HEK293 (cell line): ENCODE measurements around the gene ILRUN.
A peak's percentile ranks its signal among the peaks of the same experiment; 100 is the strongest.

Source experiments
- CTCF ChIA-PET: fragments of 350-600 bp; formaldehyde crosslinking; extraction: SDS; loops from one replicate; lab custom pipeline; 2021; ENCODE audit warnings: antibody characterized with exemption; lab: Yijun Ruan, JAX
- POLR2A ChIA-PET: fragments of 300-600 bp; formaldehyde crosslinking; extraction: SDS; loops from one replicate; lab custom pipeline; 2020; ENCODE audit warnings: antibody characterized with exemption, inconsistent platforms; lab: Yijun Ruan, JAX
- H3K27ac ChIP-seq: fragments of 200-500 bp; sonication (Bioruptor generic); 2 replicates; pipeline ENCODE4 v1.5.1; 2014; ENCODE audit warnings: low read depth, low read length, control low read depth, inconsistent platforms; ENCODE audit errors: extremely low read depth
- H3K36me3 ChIP-seq, 2 experiments: fragments of 200-500 bp in 1 of 2; sonication (Bioruptor generic) in 1 of 2; 1 replicate in 1 of 2; 2 replicates in 1 of 2; pipeline ENCODE4 v1.5.1; 2014 to 2017; ENCODE audit warnings: inconsistent platforms in 2 of 2, low read length in 2 of 2; ENCODE audit not compliant: control insufficient read depth in 2 of 2, insufficient read depth in 1 of 2
- H3K4me1 ChIP-seq: fragments of 200-500 bp; sonication (Bioruptor generic); 2 replicates; pipeline ENCODE4 v1.5.1; 2014; ENCODE audit warnings: mild to moderate bottlenecking, low read length, inconsistent platforms; ENCODE audit not compliant: control insufficient read depth, insufficient read depth
- H3K4me3 ChIP-seq: 2 replicates; pipeline ENCODE4 v1.5.1; 2011; ENCODE audit warnings: low read depth, mild to moderate bottlenecking, control low read depth, low read length, moderate library complexity
- H3K9me3 ChIP-seq: fragments of 200-500 bp; sonication (Bioruptor generic); 2 replicates; pipeline ENCODE4 v1.5.1; 2014; ENCODE audit warnings: low read depth, low read length, inconsistent platforms; ENCODE audit not compliant: control insufficient read depth, insufficient read depth
- FEZF1 ChIP-seq: fragments of 450-650 bp; formaldehyde crosslinking; IDR thresholded peaks from 2 replicates; pipeline ENCODE4 v1.5.1; 2016; ENCODE audit warnings: missing biosample characterization, missing genetic modification characterization
- KLF7 ChIP-seq: fragments of 450-650 bp; formaldehyde crosslinking; IDR thresholded peaks from 2 replicates; pipeline ENCODE4 v1.5.1; 2016; ENCODE audit warnings: missing biosample characterization, missing genetic modification characterization, borderline replicate concordance
- MYNN ChIP-seq: fragments of 450-650 bp; formaldehyde crosslinking; IDR thresholded peaks from 2 replicates; pipeline ENCODE4 v1.5.1; 2016; ENCODE audit warnings: missing biosample characterization, missing genetic modification characterization, borderline replicate concordance
- PRDM1 ChIP-seq: fragments of 450-650 bp; formaldehyde crosslinking; IDR thresholded peaks from 2 replicates; pipeline ENCODE4; 2016; ENCODE audit warnings: missing biosample characterization, missing genetic modification characterization
- ZBTB17 ChIP-seq: fragments of 450-650 bp; formaldehyde crosslinking; IDR thresholded peaks from 2 replicates; pipeline ENCODE4 v1.5.1; 2016; ENCODE audit warnings: missing biosample characterization, missing genetic modification characterization
- ZNF133 ChIP-seq: fragments of 450-650 bp; formaldehyde crosslinking; IDR thresholded peaks from 2 replicates; pipeline ENCODE4 v1.5.1; 2016; ENCODE audit warnings: missing biosample characterization, missing genetic modification characterization
- ZNF140 ChIP-seq: fragments of 450-650 bp; formaldehyde crosslinking; IDR thresholded peaks from 2 replicates; pipeline ENCODE4 v1.5.1; 2016; ENCODE audit warnings: missing biosample characterization, missing genetic modification characterization
- ZNF18 ChIP-seq: fragments of 450-650 bp; formaldehyde crosslinking; IDR thresholded peaks from 2 replicates; pipeline ENCODE4 v1.5.1; 2016; ENCODE audit warnings: missing biosample characterization, missing genetic modification characterization
- ZNF366 ChIP-seq: fragments of 450-650 bp; formaldehyde crosslinking; conservative IDR thresholded peaks from 2 replicates; pipeline ENCODE4 v1.5.1; 2016; ENCODE audit warnings: missing biosample characterization, missing genetic modification characterization
- ZNF488 ChIP-seq: fragments of 450-650 bp; formaldehyde crosslinking; IDR thresholded peaks from 2 replicates; pipeline ENCODE4 v1.5.1; 2016; ENCODE audit warnings: missing biosample characterization, missing genetic modification characterization
- ZNF529 ChIP-seq: fragments of 450-650 bp; formaldehyde crosslinking; IDR thresholded peaks from 2 replicates; pipeline ENCODE4 v1.5.1; 2017; ENCODE audit warnings: missing genetic modification characterization, missing biosample characterization; ENCODE audit not compliant: insufficient replicate concordance
- ZNF580 ChIP-seq: fragments of 450-650 bp; formaldehyde crosslinking; IDR thresholded peaks from 2 replicates; pipeline ENCODE4 v1.5.1; 2016; ENCODE audit warnings: missing biosample characterization, missing genetic modification characterization
- ZNF596 ChIP-seq: fragments of 450-650 bp; IDR thresholded peaks from 2 replicates; pipeline ENCODE4 v1.5.0; 2018; ENCODE audit warnings: missing biosample characterization, mild to moderate bottlenecking, missing genetic modification characterization, moderate library complexity
- TF ChIP-seq, protein P1 (sequence below): fragments of 450-650 bp; IDR thresholded peaks from 2 replicates; pipeline ENCODE4 v1.5.1; 2018; ENCODE audit warnings: missing biosample characterization, missing genetic modification characterization
- TF ChIP-seq, protein P2 (sequence below): fragments of 450-650 bp; formaldehyde crosslinking; IDR thresholded peaks from 2 replicates; pipeline ENCODE4 v1.5.1; 2016; ENCODE audit warnings: missing biosample characterization, missing genetic modification characterization

Gene ILRUN

DNA sequence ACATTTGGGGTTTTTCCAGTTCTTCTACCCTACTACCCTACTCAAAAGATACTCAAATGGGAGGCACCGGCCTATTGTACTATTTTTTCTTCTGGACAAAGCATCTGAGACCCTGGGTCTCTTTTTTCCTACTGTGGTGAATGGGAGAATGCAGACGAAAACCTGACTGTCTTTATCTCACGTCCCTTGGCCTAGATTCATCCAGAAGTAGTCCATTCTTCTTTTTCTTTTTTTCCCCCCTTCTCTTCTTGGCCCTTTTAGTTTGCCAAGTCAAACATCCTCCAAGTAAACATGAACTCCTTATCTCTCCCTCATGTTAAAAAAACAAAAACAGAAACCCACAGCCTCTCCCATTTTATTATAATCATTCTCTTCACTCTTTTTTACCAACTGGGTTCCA is 8.7 kb upstream of the ILRUN start (continued):
- TF ChIP-seq ZNF488 (no peak), MYNN (tag by site-specific recombination) (no peak), ZNF140 (tag by site-specific recombination) (no peak), ZNF133 (tag by site-specific recombination) (no peak), KLF7 (tag by site-specific recombination) (no peak)
- TF ChIP-seq, protein P1, sequence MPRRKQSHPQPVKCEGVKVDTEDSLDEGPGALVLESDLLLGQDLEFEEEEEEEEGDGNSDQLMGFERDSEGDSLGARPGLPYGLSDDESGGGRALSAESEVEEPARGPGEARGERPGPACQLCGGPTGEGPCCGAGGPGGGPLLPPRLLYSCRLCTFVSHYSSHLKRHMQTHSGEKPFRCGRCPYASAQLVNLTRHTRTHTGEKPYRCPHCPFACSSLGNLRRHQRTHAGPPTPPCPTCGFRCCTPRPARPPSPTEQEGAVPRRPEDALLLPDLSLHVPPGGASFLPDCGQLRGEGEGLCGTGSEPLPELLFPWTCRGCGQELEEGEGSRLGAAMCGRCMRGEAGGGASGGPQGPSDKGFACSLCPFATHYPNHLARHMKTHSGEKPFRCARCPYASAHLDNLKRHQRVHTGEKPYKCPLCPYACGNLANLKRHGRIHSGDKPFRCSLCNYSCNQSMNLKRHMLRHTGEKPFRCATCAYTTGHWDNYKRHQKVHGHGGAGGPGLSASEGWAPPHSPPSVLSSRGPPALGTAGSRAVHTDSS = no peak
- TF ChIP-seq, protein P2, sequence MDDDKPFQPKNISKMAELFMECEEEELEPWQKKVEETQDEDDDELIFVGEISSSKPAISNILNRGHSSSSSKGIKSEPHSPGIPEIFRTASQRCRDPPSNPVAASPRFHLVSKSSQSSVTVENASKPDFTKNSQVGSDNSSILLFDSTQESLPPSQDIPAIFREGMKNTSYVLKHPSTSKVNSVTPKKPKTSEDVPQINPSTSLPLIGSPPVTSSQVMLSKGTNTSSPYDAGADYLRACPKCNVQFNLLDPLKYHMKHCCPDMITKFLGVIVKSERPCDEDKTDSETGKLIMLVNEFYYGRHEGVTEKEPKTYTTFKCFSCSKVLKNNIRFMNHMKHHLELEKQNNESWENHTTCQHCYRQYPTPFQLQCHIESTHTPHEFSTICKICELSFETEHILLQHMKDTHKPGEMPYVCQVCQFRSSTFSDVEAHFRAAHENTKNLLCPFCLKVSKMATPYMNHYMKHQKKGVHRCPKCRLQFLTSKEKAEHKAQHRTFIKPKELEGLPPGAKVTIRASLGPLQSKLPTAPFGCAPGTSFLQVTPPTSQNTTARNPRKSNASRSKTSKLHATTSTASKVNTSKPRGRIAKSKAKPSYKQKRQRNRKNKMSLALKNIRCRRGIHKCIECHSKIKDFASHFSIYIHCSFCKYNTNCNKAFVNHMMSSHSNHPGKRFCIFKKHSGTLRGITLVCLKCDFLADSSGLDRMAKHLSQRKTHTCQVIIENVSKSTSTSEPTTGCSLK (tag by site-specific recombination) = no peak

GRCh38 chr6:34701199-34701598 is 4.6 kb upstream of the ILRUN start:
- ChIA-PET CTCF (no interaction called here), POLR2A (no interaction called here)
- Histone ChIP-seq H3K27ac (no peak overlapping the region), H3K9me3 (no peaks in the 10 kb centered on the region), H3K36me3 (no peaks in the 10 kb centered on the region), H3K4me1 (peaks cover 6% of the 10 kb centered on the region; the same call in 1 of the 2 replicates), H3K4me3 (no peak overlapping the region)
- no peak for TF ChIP-seq ZNF18
- no peak for TF ChIP-seq FEZF1 (tag by site-specific recombination)
- TF ChIP-seq ZNF596 (tag by site-specific recombination) = peak; percentile 92
- TF ChIP-seq ZNF529 = no peak
- 0 out of 2 replicates have a peak, but pooled peaks have one; percentile 39 for TF ChIP-seq ZBTB17 (tag by site-specific recombination)
- peak; percentile 46; the same call in 1 of the 2 replicates for TF ChIP-seq ZNF366

GRCh38 chr6:34697904-34698559 is 1.5 kb upstream of the ILRUN start:
- H3K36me3 ChIP-seq = no peaks in the 10 kb centered on the region; a peak in 1 of 3 replicates
- H3K4me1 ChIP-seq = no peaks in the 10 kb centered on the region
- no peaks in the 10 kb centered on the region for H3K9me3 ChIP-seq
- H3K27ac ChIP-seq = no peak overlapping the region
- no peak overlapping the region for H3K4me3 ChIP-seq
- CTCF ChIA-PET = interaction anchor here (0.7 to 1.1 kb wide), 3 partner anchors 15 to 502 kb away, joined by 3 read pairs; no protein-coding TSS in a partner anchor
- TF ChIP-seq ZNF580 (no peak), PRDM1 (tag by site-specific recombination) (0 out of 2 replicates have a peak, but pooled peaks have one; percentile 27)
- POLR2A ChIA-PET = no interaction called here
